ENCODE results near the gene KCNA5.

- no peak for TF ChIP-seq KLF13 (CRISPR knock-in tag; IDR thresholded peaks at IDR 0.05)
- TF ChIP-seq ZBTB39 (CRISPR knock-in tag; IDR thresholded peaks at IDR 0.05), result no peak
- no peak for TF ChIP-seq JUND (CRISPR knock-in tag; IDR thresholded peaks at IDR 0.05)
- no peak for TF ChIP-seq ZNF333 (CRISPR knock-in tag; IDR thresholded peaks at IDR 0.05; ENCODE audit: borderline replicate concordance)
- no peak for TF ChIP-seq FOSL1 (CRISPR knock-in tag; IDR thresholded peaks at IDR 0.05; ENCODE audit: borderline replicate concordance)
- TF ChIP-seq NCOR1 (IDR thresholded peaks at IDR 0.05; ENCODE audit: borderline replicate concordance, low read length), result no peak
- TF ChIP-seq ZBTB25 (CRISPR knock-in tag; IDR thresholded peaks at IDR 0.05), result no peak
- TF ChIP-seq POLR2A (IDR thresholded peaks at IDR 0.05; ENCODE audit: insufficient read depth in 1 of 2, low read depth in 2 of 2, low read length in 2 of 2), result no peak
- TF ChIP-seq MAX (IDR thresholded peaks at IDR 0.05), result no peak
- no peak for TF ChIP-seq FOSL2 (CRISPR knock-in tag; IDR thresholded peaks at IDR 0.05)
- TF ChIP-seq ZNF678 (CRISPR knock-in tag; IDR thresholded peaks at IDR 0.05), result no peak
- TF ChIP-seq ZNF512 (CRISPR knock-in tag; IDR thresholded peaks at IDR 0.05), result no peak
- no peak for TF ChIP-seq NFIC (IDR thresholded peaks at IDR 0.05; ENCODE audit: low read length)
- TF ChIP-seq EZH2 (conservative IDR thresholded peaks at IDR 0.05; ENCODE audit: low read depth, low read length), result no peak
Measured at GRCh38 chr12:5051913-5052312, 8.2 kb downstream of the KCNA5 start.

All from HepG2 (cell line).